ENCODE measurements around the gene TMEM267.

- TF ChIP-seq CTCF (conservative IDR thresholded peaks at IDR 0.05; ENCODE audit: low read length) (no peak), EZH2phosphoT487 (IDR thresholded peaks at IDR 0.05; ENCODE audit: borderline replicate concordance, low read depth, low read length) (no peak)
These were observed 32.0 kb upstream of the TMEM267 start for GRCh38 chr5:43515678-43516048.
